HepG2 (cell line): Measurements from ENCODE around the gene LRPPRC. TPM values are rescaled to one million over a fixed set of nuclear protein-coding genes. Genes with fewer than 3 reads are reported as not detected.

Experiments
- AKNA ChIP-seq: sonication (generic); formaldehyde crosslinking; IDR thresholded peaks from 2 replicates; pipeline ENCODE4 v1.4.0; 2020; ENCODE audit warnings: missing genetic modification reagents, borderline replicate concordance
- CENPT ChIP-seq: sonication (generic); formaldehyde crosslinking; IDR thresholded peaks from 2 replicates; pipeline ENCODE4 v1.8.0; 2022; ENCODE audit warnings: low read depth, mild to moderate bottlenecking, moderate library complexity, missing genetic modification reagents
- DMAP1 ChIP-seq: IDR thresholded peaks from 2 replicates; pipeline ENCODE4 v1.6.1; 2016
- GPBP1L1 ChIP-seq: sonication (generic); formaldehyde crosslinking; IDR thresholded peaks from 2 replicates; pipeline ENCODE4 v1.5.0; 2020; ENCODE audit warnings: mild to moderate bottlenecking, missing genetic modification reagents
- HHEX ChIP-seq: IDR thresholded peaks from 2 replicates; pipeline ENCODE4 v1.6.1; 2016; ENCODE audit warnings: control low read depth
- HNRNPL ChIP-seq: fragments of 200-400 bp; formaldehyde crosslinking; IDR thresholded peaks from 2 replicates; pipeline ENCODE4 v1.6.1; 2017; ENCODE audit warnings: mild to moderate bottlenecking, low read depth, low read length
- IRF2 ChIP-seq: IDR thresholded peaks from 2 replicates; pipeline ENCODE4 v1.6.1; 2018; ENCODE audit warnings: missing genetic modification reagents, missing compliant biosample characterization
- KLF13 ChIP-seq: sonication (generic); formaldehyde crosslinking; IDR thresholded peaks from 2 replicates; pipeline ENCODE4 v1.4.0; 2020; ENCODE audit warnings: mild to moderate bottlenecking, missing genetic modification reagents
- KMT2B ChIP-seq: IDR thresholded peaks from 2 replicates; pipeline ENCODE4 v1.6.1; 2016; ENCODE audit warnings: missing genetic modification reagents, missing compliant biosample characterization
- MXI1 ChIP-seq: IDR thresholded peaks from 3 replicates; pipeline ENCODE4 v1.6.1; 2012; ENCODE audit warnings: low read depth, low read length, inconsistent platforms, borderline replicate concordance
- TRIM22 ChIP-seq: fragments of 450-650 bp; IDR thresholded peaks from 2 replicates; pipeline ENCODE4 v1.6.1; 2017
- ZBTB21 ChIP-seq: sonication (generic); formaldehyde crosslinking; IDR thresholded peaks from 2 replicates; pipeline ENCODE4 v1.4.0; 2020; ENCODE audit warnings: missing genetic modification reagents
- ZBTB3 ChIP-seq: sonication (generic); formaldehyde crosslinking; IDR thresholded peaks from 2 replicates; pipeline ENCODE4 v1.4.0; 2020; ENCODE audit warnings: low read depth, mild to moderate bottlenecking, moderate library complexity, missing genetic modification reagents, borderline replicate concordance
- ZKSCAN8 ChIP-seq: IDR thresholded peaks from 2 replicates; pipeline ENCODE4 v1.6.1; 2016; ENCODE audit warnings: borderline replicate concordance, missing genetic modification reagents, missing compliant biosample characterization
- ZNF12 ChIP-seq: sonication (generic); formaldehyde crosslinking; IDR thresholded peaks from 2 replicates; pipeline ENCODE4 v1.5.0; 2020; ENCODE audit warnings: missing genetic modification reagents
- ZNF274 ChIP-seq: sonication (generic); formaldehyde crosslinking; IDR thresholded peaks from 2 replicates; pipeline ENCODE4 v1.5.1; 2020; ENCODE audit warnings: mild to moderate bottlenecking, missing genetic modification reagents
- ZNF326 ChIP-seq: sonication (generic); formaldehyde crosslinking; IDR thresholded peaks from 2 replicates; pipeline ENCODE4 v1.4.0; 2020; ENCODE audit warnings: missing genetic modification reagents, borderline replicate concordance
- ZNF329 ChIP-seq: sonication (generic); formaldehyde crosslinking; IDR thresholded peaks from 2 replicates; pipeline ENCODE4 v1.9.0; 2021; ENCODE audit warnings: low read depth, mild to moderate bottlenecking, missing genetic modification reagents
- ZNF512 ChIP-seq: sonication (generic); formaldehyde crosslinking; IDR thresholded peaks from 2 replicates; pipeline ENCODE4 v1.4.0; 2020; ENCODE audit warnings: mild to moderate bottlenecking, missing genetic modification reagents
- ZNF782 ChIP-seq: sonication (generic); formaldehyde crosslinking; IDR thresholded peaks from 2 replicates; pipeline ENCODE4 v1.4.0; 2020; ENCODE audit warnings: missing genetic modification reagents, mild to moderate bottlenecking, borderline replicate concordance
- ZSCAN5A ChIP-seq: sonication (generic); formaldehyde crosslinking; IDR thresholded peaks from 2 replicates; pipeline ENCODE4 v1.8.0; 2022; ENCODE audit warnings: mild to moderate bottlenecking, missing genetic modification reagents, borderline replicate concordance
- polyA plus RNA-seq, 8 experiments: library from polyadenylated mRNA; depleted of rRNA in 3 of 8; stranded (reverse) in 7 of 8; unstranded in 1 of 8; fragments of >200 nt; fragmentation: Illumina TruSeq in 4 of 8; extraction: Trizol in 4 of 8; gene quantifications; 2 replicates each; pipeline versions ENCODE4 v1.2.1 to v1.2.3, GENCODE V29; 2011 to 2016; ENCODE audit warnings: low read depth in 4 of 8, missing spikeins in 1 of 8, mixed read lengths in 1 of 8; ENCODE audit not compliant: insufficient read depth in 1 of 8
- total RNA-seq, 5 experiments: library from RNA; depleted of rRNA; stranded (reverse); fragments of >200 nt; fragmentation: Illumina TruSeq; extraction: Trizol; gene quantifications; 2 replicates each; pipeline ENCODE4 v1.2.3, GENCODE V29; 2016; ENCODE audit warnings: low read depth in 1 of 5

Gene LRPPRC
- total and polyA plus RNA-seq, 2 of the 13 experiments (the other 11 are each of a cell fraction or from before 2014, with no cell fraction given): 117 to 167 TPM

- TF ChIP-seq ZSCAN5A (no peak), ZBTB21 (no peak), GPBP1L1 (no peak), KLF13 (no peak), ZNF326 (no peak), IRF2 (CRISPR knock-in tag) (peak; percentile 77), MXI1 (0 out of 3 replicates have a peak, but pooled peaks have one; percentile 54), AKNA (CRISPR knock-in tag) (no peak), ZKSCAN8 (CRISPR knock-in tag) (peak; percentile 62; the same call in 1 of the 2 replicates), TRIM22 (no peak), ZNF329 (no peak), ZNF512 (CRISPR knock-in tag) (no peak), ZNF12 (CRISPR knock-in tag) (0 out of 2 replicates have a peak, but pooled peaks have one; percentile 24), ZNF782 (CRISPR knock-in tag) (no peak), KMT2B (CRISPR knock-in tag) (no peak), CENPT (CRISPR knock-in tag) (no peak), ZNF274 (no peak; the same call in 1 of the 2 replicates), HHEX (CRISPR knock-in tag) (no peak), ZBTB3 (CRISPR knock-in tag) (no peak), DMAP1 (CRISPR knock-in tag) (no peak), HNRNPL (0 out of 2 replicates have a peak, but pooled peaks have one; percentile 49)
These were observed 48.5 kb upstream of the LRPPRC start (continued) for GRCh38 chr2:44044281-44044720.
